Measurements from ENCODE around the gene IL6. TPM values are rescaled to one million over a fixed set of nuclear protein-coding genes. Genes with fewer than 3 reads are reported as not detected.
"Not testable (repeated sequence)": the region's sequence is repeated elsewhere in the genome, so short reads cannot be mapped to it uniquely, and the experiment has no call there.

The IL6 gene
- total RNA-seq, 1 donor from 2014 or later = not detected

DNA sequence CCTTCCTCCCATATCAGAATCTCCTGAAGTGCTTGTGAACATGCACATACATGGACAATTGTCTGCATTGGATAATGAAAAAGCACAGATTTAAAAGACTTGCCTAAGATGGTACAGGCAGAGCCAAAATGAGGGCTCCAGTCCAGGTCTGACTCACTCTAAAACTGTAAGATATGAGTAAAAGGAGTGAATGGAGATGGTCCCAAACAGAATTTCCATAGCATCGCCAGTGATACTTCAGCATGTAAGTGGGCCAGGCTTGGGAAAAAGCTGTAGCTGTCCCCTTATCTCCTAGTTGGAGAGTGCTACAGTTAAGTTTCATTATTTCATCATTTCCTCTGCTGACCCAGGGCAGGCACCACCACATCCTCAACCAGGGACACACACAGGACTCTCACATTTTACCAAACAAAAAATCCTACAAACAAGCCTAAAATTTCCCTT lies 26.4 kb upstream of the IL6 start:
- no peaks in the 10 kb centered on the region for H3K36me3 Mint-ChIP-seq

DNA sequence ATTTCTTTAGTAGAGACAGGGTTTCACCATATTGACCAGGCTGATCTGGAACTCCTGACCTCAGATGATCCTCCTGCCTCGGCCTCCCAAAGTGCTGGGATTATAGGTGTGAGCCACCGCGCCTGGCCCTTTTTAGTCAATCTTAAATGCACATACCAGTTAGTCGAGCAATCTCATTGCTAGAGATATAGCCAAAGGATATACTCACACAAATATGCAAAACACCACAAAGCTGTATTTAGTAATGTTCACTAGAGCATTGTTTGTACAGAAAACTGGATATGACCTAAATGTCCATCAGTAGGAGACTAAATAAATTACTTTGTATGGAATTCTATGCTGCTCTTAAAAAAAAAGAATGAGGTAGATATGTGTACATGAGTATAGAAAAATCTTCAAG lies 24.5 kb upstream of the IL6 start:
- no peaks in the 10 kb centered on the region for H3K36me3 Mint-ChIP-seq
- H3K9me3 Mint-ChIP-seq = peaks cover 6% of the 10 kb centered on the region
- H3K27me3 Mint-ChIP-seq = peaks cover 8% of the 10 kb centered on the region
- H3K4me3 Mint-ChIP-seq = no peak overlapping the region
- H3K27ac Mint-ChIP-seq = no peak overlapping the region
- H3K4me1 Mint-ChIP-seq (ENCODE audit: unreplicated experiment) = peaks cover 7% of the 10 kb centered on the region
- TF ChIP-seq, protein P1, sequence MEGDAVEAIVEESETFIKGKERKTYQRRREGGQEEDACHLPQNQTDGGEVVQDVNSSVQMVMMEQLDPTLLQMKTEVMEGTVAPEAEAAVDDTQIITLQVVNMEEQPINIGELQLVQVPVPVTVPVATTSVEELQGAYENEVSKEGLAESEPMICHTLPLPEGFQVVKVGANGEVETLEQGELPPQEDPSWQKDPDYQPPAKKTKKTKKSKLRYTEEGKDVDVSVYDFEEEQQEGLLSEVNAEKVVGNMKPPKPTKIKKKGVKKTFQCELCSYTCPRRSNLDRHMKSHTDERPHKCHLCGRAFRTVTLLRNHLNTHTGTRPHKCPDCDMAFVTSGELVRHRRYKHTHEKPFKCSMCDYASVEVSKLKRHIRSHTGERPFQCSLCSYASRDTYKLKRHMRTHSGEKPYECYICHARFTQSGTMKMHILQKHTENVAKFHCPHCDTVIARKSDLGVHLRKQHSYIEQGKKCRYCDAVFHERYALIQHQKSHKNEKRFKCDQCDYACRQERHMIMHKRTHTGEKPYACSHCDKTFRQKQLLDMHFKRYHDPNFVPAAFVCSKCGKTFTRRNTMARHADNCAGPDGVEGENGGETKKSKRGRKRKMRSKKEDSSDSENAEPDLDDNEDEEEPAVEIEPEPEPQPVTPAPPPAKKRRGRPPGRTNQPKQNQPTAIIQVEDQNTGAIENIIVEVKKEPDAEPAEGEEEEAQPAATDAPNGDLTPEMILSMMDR (conservative IDR thresholded peaks at IDR 0.05) = no peak
- no peak for DNase-seq (ENCODE audit: extremely low spot score, unreplicated experiment)

More for the DNA sequence above, 26.4 kb upstream of the IL6 start:
- Mint-ChIP-seq H3K4me1 (ENCODE audit: unreplicated experiment) (peaks cover 7% of the 10 kb centered on the region), H3K27ac (no peak overlapping the region), H3K27me3 (peaks cover 8% of the 10 kb centered on the region), H3K4me3 (no peak overlapping the region), H3K9me3 (peaks cover 6% of the 10 kb centered on the region)
- TF ChIP-seq, protein P1 (conservative IDR thresholded peaks at IDR 0.05) = no peak
- DNase-seq (ENCODE audit: extremely low spot score, unreplicated experiment) = no peak

- not testable (repeated sequence) for DNase-seq (ENCODE audit: extremely low spot score, unreplicated experiment); H3K27ac Mint-ChIP-seq; H3K27me3 Mint-ChIP-seq; H3K4me3 Mint-ChIP-seq; H3K9me3 Mint-ChIP-seq; H3K36me3 Mint-ChIP-seq; H3K4me1 Mint-ChIP-seq (ENCODE audit: unreplicated experiment)
Measured at GRCh38 chr7:22703107-22703855, 23.7 kb upstream of the IL6 start.

DNA sequence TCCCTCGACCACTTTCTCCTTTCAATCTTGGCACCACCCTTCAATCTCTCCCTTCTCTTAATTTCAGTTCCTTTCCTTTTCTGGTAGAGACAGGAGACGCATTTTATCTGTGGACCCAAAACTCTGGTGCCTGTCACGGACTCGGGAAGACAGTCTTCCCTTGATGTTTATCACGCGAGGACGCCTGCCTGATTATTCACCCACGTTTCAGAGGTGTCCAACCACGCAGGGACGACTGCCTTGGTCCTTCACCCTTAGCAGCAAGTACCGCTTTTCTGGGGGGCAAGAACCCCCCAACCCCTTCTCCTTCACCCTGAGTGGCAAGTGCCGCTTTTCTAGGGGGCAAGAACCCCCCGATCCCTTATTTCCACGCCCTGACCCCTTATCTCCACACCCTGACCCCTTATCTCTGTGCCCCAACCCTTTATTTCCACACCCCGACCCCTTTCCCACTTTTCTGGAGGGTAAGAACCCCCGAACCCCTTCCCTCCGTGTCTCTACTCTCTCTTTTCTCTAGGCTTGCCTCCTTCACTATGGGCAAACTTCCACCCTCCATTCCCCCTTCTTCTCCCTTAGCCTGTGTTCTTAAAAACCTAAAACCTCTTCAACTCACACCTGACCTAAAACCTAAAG lies 22.9 kb upstream of the IL6 start:
- not testable (repeated sequence) for H3K36me3 Mint-ChIP-seq; H3K4me1 Mint-ChIP-seq (ENCODE audit: unreplicated experiment); H3K27ac Mint-ChIP-seq; H3K27me3 Mint-ChIP-seq; H3K4me3 Mint-ChIP-seq; DNase-seq (ENCODE audit: extremely low spot score, unreplicated experiment); H3K9me3 Mint-ChIP-seq

DNA sequence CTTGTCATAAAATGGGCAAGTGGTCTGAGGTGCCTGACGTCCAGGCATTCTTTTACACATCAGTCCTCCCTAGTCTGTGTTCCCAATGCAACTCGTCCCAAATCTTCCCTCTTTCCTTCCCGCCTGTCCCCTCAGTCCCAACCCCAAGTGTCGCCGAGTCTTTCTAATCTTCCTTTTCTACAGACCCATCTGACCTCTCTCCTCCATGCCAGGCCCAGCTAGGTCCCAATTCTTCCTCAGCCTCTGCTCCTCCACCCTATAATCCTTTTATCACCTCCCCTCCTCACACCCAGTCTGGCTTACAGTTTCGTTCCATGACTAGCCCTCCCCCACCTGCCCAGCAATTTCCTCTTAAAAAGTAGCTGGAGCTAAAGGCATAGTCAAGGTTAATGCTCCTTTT lies 22.3 kb upstream of the IL6 start:
- H3K27me3 Mint-ChIP-seq; H3K4me1 Mint-ChIP-seq (ENCODE audit: unreplicated experiment); H3K36me3 Mint-ChIP-seq; H3K4me3 Mint-ChIP-seq; H3K9me3 Mint-ChIP-seq; DNase-seq (ENCODE audit: extremely low spot score, unreplicated experiment); H3K27ac Mint-ChIP-seq: not testable (repeated sequence)

GRCh38 chr7:22705874-22706273 lies 21.1 kb upstream of the IL6 start:
- not testable (repeated sequence) for H3K9me3 Mint-ChIP-seq; H3K27me3 Mint-ChIP-seq; H3K4me3 Mint-ChIP-seq; H3K4me1 Mint-ChIP-seq (ENCODE audit: unreplicated experiment); H3K27ac Mint-ChIP-seq; DNase-seq (ENCODE audit: extremely low spot score, unreplicated experiment); H3K36me3 Mint-ChIP-seq

DNA sequence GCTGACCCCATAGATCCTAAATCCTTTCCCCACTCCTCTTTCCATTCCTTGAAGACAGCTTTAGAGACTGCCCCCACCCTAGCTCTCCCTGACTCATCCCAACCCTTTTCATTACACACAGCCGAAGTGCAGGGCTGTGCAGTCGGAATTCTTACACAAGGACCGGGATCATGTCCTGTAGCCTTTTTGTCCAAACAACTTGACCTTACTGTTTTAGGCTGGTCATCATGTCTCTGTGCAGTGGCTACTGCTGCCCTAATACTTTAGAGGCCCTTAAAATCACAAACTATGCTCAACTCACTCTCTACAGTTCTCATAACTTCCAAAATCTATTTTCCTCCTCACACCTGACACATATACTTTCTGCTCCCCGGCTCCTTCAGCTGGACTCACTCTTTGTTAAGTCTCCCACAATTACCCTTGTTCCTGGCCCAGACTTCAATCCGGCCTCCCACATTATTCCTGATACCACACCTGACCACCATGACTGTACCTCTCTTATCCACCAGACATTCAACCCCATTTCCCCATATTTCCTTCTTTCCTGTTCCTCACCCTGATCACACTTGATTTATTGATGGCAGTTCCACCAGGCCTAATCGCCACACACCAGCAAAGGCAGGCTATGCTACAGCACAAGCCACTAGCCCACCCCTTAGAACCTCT lies 19.8 kb upstream of the IL6 start:
- H3K27ac Mint-ChIP-seq; H3K9me3 Mint-ChIP-seq; H3K4me1 Mint-ChIP-seq (ENCODE audit: unreplicated experiment); H3K36me3 Mint-ChIP-seq; DNase-seq (ENCODE audit: extremely low spot score, unreplicated experiment); H3K27me3 Mint-ChIP-seq; H3K4me3 Mint-ChIP-seq: not testable (repeated sequence)

DNA sequence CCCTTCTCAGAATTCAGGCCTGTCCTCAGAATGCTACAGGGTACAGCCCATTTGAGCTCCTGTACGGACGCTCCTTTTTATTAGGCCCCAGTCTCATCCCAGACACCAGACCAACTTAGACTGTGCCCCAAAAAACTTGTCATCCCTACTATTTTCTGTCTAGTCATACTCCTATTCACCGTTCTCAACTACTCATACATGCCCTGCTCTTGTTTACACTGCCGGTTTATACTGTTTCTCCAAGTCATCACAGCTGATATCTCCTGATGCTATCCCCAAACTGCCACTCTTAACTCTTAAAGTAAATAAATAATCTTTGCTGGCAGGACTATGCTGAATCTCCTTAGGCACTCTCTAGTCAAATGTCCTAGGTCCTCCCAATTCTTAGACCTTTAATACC lies 18.8 kb upstream of the IL6 start:
- not testable (repeated sequence) for DNase-seq (ENCODE audit: extremely low spot score, unreplicated experiment); H3K4me1 Mint-ChIP-seq (ENCODE audit: unreplicated experiment); H3K36me3 Mint-ChIP-seq; H3K4me3 Mint-ChIP-seq; H3K9me3 Mint-ChIP-seq; H3K27me3 Mint-ChIP-seq; H3K27ac Mint-ChIP-seq

DNA sequence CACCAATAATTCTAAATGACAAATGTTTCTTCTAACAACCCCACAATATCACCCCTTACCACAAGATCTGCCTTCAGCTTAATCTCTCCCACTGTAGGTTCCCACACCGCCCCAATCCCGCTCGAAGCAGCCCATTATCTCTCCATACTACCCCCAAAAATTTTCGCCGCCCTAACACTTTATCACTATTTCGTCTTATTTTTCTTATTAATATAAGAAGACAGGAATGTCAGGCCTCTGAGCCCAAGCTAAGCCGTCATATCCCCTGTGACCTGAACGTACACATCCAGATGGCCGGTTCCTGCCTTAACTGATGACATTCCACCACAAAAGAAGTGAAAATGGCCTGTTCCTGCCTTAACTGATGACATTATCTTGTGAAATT lies 18.3 kb upstream of the IL6 start:
- not testable (repeated sequence) for H3K27ac Mint-ChIP-seq; H3K9me3 Mint-ChIP-seq; H3K4me3 Mint-ChIP-seq; DNase-seq (ENCODE audit: extremely low spot score, unreplicated experiment); H3K27me3 Mint-ChIP-seq; H3K36me3 Mint-ChIP-seq; H3K4me1 Mint-ChIP-seq (ENCODE audit: unreplicated experiment)

GRCh38 chr7:22709062-22709829 lies 17.8 kb upstream of the IL6 start:
- not testable (repeated sequence) for H3K27me3 Mint-ChIP-seq; DNase-seq (ENCODE audit: extremely low spot score, unreplicated experiment); H3K27ac Mint-ChIP-seq; H3K4me3 Mint-ChIP-seq; H3K4me1 Mint-ChIP-seq (ENCODE audit: unreplicated experiment); H3K36me3 Mint-ChIP-seq; H3K9me3 Mint-ChIP-seq

Measured in type B pancreatic cell (in vitro differentiated cells).